ENCODE measurements around the gene XRCC3. TPM values are rescaled to one million over a fixed set of nuclear protein-coding genes. Genes with fewer than 3 reads are reported as not detected.
A peak's percentile ranks its signal among the peaks of the same experiment; 100 is the strongest.

The XRCC3 gene
- total and polyA plus RNA-seq, 2 experiments from 2014 or later = 7.7 to 9.1 TPM

DNA sequence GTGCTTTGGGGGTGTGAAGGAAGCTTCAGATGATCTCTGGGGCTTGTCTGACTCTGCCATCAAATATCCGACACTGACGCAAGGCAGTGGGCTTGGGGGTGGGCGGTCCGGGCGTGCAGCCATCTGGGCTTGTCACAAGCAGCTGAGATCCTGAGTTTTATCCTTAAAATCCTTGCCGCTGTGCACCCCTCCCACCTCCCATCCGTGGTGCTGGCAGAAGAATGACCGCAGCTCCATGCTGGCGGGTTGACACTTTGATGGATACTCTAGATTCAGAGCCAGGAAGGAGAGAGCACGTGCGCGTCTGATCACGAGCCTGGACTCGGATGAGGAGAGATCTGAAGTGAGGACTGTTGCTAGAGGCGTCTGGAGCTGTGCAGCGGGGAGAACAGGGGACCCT is 3.3 kb upstream of the XRCC3 start:
- H3K9me3 ChIP-seq (ENCODE audit: low read depth) = no peaks in the 10 kb centered on the region
- H2AFZ ChIP-seq = no peak overlapping the region
- no peak overlapping the region for H3K4me3 ChIP-seq
- no peaks in the 10 kb centered on the region for H3K27me3 ChIP-seq
- no peaks in the 10 kb centered on the region for H3K36me3 ChIP-seq (replicated peaks; ENCODE audit: insufficient read depth, low read depth)
- H3K4me1 ChIP-seq (ENCODE audit: insufficient read depth) = peaks cover 23% of the 10 kb centered on the region
- no peaks in the 10 kb centered on the region for H3K9me2 ChIP-seq (replicated peaks; ENCODE audit: insufficient read depth)
- WGBS (ENCODE audit: low lambda C conversion rate, missing lambda C conversion rate) = 79% methylated on average over 16 of the region's 16 CpGs
- no peak overlapping the region for H3K27ac ChIP-seq
- peaks cover 56% of the 10 kb centered on the region for H4K20me1 ChIP-seq (ENCODE audit: insufficient read depth, poor library complexity, severe bottlenecking)
- peaks cover 85% of the 10 kb centered on the region for H3K79me2 ChIP-seq
- H3K4me2 ChIP-seq = peak overlapping the region; percentile 21
- TF ChIP-seq EZH2phosphoT487 (IDR thresholded peaks at IDR 0.05; ENCODE audit: low read depth, severe bottlenecking, unreplicated experiment) (no peak), EZH2 (IDR thresholded peaks at IDR 0.05; ENCODE audit: borderline replicate concordance) (no peak)
- TF ChIP-seq, protein P1, sequence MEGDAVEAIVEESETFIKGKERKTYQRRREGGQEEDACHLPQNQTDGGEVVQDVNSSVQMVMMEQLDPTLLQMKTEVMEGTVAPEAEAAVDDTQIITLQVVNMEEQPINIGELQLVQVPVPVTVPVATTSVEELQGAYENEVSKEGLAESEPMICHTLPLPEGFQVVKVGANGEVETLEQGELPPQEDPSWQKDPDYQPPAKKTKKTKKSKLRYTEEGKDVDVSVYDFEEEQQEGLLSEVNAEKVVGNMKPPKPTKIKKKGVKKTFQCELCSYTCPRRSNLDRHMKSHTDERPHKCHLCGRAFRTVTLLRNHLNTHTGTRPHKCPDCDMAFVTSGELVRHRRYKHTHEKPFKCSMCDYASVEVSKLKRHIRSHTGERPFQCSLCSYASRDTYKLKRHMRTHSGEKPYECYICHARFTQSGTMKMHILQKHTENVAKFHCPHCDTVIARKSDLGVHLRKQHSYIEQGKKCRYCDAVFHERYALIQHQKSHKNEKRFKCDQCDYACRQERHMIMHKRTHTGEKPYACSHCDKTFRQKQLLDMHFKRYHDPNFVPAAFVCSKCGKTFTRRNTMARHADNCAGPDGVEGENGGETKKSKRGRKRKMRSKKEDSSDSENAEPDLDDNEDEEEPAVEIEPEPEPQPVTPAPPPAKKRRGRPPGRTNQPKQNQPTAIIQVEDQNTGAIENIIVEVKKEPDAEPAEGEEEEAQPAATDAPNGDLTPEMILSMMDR (IDR thresholded peaks at IDR 0.05; ENCODE audit: poor library complexity) = no peak
- no peak for DNase-seq (ENCODE audit: low spot score)

DNA sequence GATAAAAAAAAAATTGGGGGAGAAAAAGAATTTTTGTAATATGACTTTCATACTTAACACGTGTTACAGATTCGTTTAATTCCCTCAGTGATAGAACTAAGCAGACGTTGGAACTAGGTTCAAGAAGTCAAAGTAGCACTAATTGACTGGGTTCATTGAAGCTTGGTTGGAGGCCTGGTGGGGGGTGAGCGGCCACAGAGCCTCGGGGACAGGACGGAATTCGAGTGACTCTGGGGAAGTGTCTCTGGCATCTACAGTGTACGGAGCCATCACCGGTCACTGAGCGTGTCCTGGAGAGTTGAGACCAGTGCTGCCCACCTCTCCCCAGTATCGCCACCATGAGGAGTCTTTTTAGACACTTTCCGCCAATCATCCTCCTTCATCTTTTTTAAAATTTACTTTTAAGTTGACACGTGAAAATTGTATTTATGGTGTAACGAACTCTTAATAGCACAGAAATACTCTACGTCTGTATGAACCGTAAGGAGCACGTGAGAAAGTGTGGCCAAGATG is 1.7 kb upstream of the XRCC3 start:
- Histone ChIP-seq H3K27ac (no peak overlapping the region), H3K4me3 (peak overlapping the region; percentile 94), H3K27me3 (no peaks in the 10 kb centered on the region), H3K4me2 (peak overlapping the region; percentile 99), H3K4me1 (ENCODE audit: insufficient read depth) (peaks cover 16% of the 10 kb centered on the region), H3K36me3 (replicated peaks; ENCODE audit: insufficient read depth, low read depth) (no peaks in the 10 kb centered on the region), H3K9me3 (ENCODE audit: low read depth) (no peaks in the 10 kb centered on the region), H3K9me2 (replicated peaks; ENCODE audit: insufficient read depth) (no peaks in the 10 kb centered on the region), H3K79me2 (peaks cover 69% of the 10 kb centered on the region), H4K20me1 (ENCODE audit: insufficient read depth, poor library complexity, severe bottlenecking) (peaks cover 49% of the 10 kb centered on the region), H2AFZ (no peak overlapping the region)
- DNase-seq (ENCODE audit: low spot score) = no peak
- TF ChIP-seq EZH2phosphoT487 (IDR thresholded peaks at IDR 0.05; ENCODE audit: low read depth, severe bottlenecking, unreplicated experiment) (no peak), EZH2 (IDR thresholded peaks at IDR 0.05; ENCODE audit: borderline replicate concordance) (no peak)
- TF ChIP-seq, protein P1 (IDR thresholded peaks at IDR 0.05; ENCODE audit: poor library complexity) = no peak
- WGBS (ENCODE audit: low lambda C conversion rate, missing lambda C conversion rate) = 75% methylated on average over 17 of the region's 17 CpGs

DNA sequence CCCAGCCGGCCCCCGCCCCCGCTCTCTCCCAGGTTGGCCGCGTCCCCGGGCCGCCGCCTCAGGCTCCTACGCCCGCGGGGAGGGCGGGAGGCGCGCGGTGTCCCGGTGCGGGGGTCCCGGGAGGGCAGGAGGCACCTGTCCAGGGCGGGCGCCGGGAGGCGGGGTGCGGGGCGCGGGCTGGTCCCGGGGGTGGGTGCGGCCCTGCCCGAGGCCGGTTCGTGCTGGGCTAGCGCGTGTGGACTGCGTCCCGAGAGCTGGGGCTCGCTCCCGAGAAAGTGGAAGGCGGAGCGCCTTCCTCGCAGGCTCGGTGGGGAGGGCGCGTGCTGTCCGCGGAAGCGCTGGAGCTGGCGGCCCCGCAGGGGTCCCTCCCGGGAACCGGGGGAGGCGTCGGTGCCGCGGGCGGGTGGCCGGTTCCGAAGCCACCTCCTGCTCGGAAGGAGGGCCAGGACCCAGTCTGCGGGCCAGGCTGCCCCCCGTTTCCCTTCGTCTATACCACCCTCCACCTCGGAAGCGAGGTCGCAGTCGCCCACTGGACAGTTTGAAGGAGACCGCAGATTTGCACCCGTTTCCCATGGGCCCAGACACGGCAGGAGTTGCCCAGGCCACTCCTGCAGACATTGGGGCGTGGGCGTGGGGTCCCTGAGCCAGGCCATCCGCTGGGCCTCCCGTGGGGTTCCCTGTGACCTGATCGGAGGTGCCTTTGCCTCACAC is 995 bp upstream of the XRCC3 start:
- Histone ChIP-seq H3K4me3 (peak overlapping the region; percentile 94), H3K9me2 (replicated peaks; ENCODE audit: insufficient read depth) (no peaks in the 10 kb centered on the region), H3K9me3 (ENCODE audit: low read depth) (no peaks in the 10 kb centered on the region), H3K27me3 (no peaks in the 10 kb centered on the region), H3K36me3 (replicated peaks; ENCODE audit: insufficient read depth, low read depth) (no peaks in the 10 kb centered on the region), H3K79me2 (peaks cover 62% of the 10 kb centered on the region), H3K4me1 (ENCODE audit: insufficient read depth) (peaks cover 16% of the 10 kb centered on the region), H3K27ac (peak overlapping the region; percentile 69), H2AFZ (peak overlapping the region; percentile 16), H4K20me1 (ENCODE audit: insufficient read depth, poor library complexity, severe bottlenecking) (peaks cover 42% of the 10 kb centered on the region), H3K4me2 (peak overlapping the region; percentile 99)
- 12% methylated on average over 16 of the region's 72 CpGs for WGBS (ENCODE audit: low lambda C conversion rate, missing lambda C conversion rate)
- DNase-seq (ENCODE audit: low spot score) = peak; percentile 64
- TF ChIP-seq, protein P1 (IDR thresholded peaks at IDR 0.05; ENCODE audit: poor library complexity) = no peak
- TF ChIP-seq EZH2phosphoT487 (IDR thresholded peaks at IDR 0.05; ENCODE audit: low read depth, severe bottlenecking, unreplicated experiment) = no peak
- no peak for TF ChIP-seq EZH2 (IDR thresholded peaks at IDR 0.05; ENCODE audit: borderline replicate concordance)
